CD14-positive monocyte (primary cell): ENCODE measurements around the gene AGAP1. TPM values are rescaled to one million over a fixed set of nuclear protein-coding genes. Genes with fewer than 3 reads are reported as not detected.

ENCODE experiments used
- DNase-seq, 3 donors: peaks; one replicate each; pipeline ENCODE4 v3.0.0-alpha.2; 2011 to 2022
- H2AFZ ChIP-seq: 2 replicates; pipeline ENCODE4 v1.6.0; 2012; ENCODE audit warnings: mild to moderate bottlenecking, low read depth, low read length, inconsistent platforms; ENCODE audit not compliant: insufficient read depth, poor library complexity, severe bottlenecking
- H3K27ac ChIP-seq, 2 donors: 1 replicate in 1 of 2; 2 replicates in 1 of 2; pipeline ENCODE4 v1.5.1; 2012 to 2013; ENCODE audit warnings: low read length in 2 of 2, control low read depth in 1 of 2, inconsistent platforms in 1 of 2, low read depth in 1 of 2, mild to moderate bottlenecking in 1 of 2
- H3K27me3 ChIP-seq, 2 donors: one replicate each; pipeline versions ENCODE4 v1.6.0 to v1.6.1; 2011 to 2013; ENCODE audit warnings: low read length in 2 of 2; ENCODE audit not compliant: control insufficient read depth in 2 of 2, insufficient read depth in 2 of 2
- H3K36me3 ChIP-seq, 2 donors: replicated peaks in 1 of 2; 1 replicate in 1 of 2; 2 replicates in 1 of 2; pipeline versions ENCODE4 v1.5.1 to v1.6.1; 2012 to 2013; ENCODE audit warnings: low read length in 2 of 2, control low read depth in 1 of 2, inconsistent platforms in 1 of 2, mild to moderate bottlenecking in 1 of 2; ENCODE audit not compliant: insufficient read depth in 2 of 2, control insufficient read depth in 1 of 2
- H3K4me1 ChIP-seq, 2 donors: 1 replicate in 1 of 2; 2 replicates in 1 of 2; pipeline versions ENCODE4 v1.5.1 to v1.6.1; 2012 to 2013; ENCODE audit warnings: low read length in 2 of 2, control low read depth in 1 of 2, inconsistent platforms in 1 of 2, mild to moderate bottlenecking in 1 of 2, moderate library complexity in 1 of 2; ENCODE audit not compliant: insufficient read depth in 2 of 2, control insufficient read depth in 1 of 2
- H3K4me2 ChIP-seq: replicated peaks from 2 replicates; pipeline ENCODE3; 2012; ENCODE audit warnings: low read length, moderate library complexity, mild to moderate bottlenecking; ENCODE audit not compliant: poor library complexity, severe bottlenecking; ENCODE audit errors: extremely low read depth
- H3K4me3 ChIP-seq, 3 experiments: fragments of 200-600 bp in 1 of 3; sonication (generic) in 1 of 3; replicated peaks in 1 of 3; 1 replicate in 2 of 3; 2 replicates in 1 of 3; pipeline ENCODE4 v1.5.1; 2011 to 2013; ENCODE audit warnings: low read length in 3 of 3, mild to moderate bottlenecking in 3 of 3, control low read depth in 2 of 3, low read depth in 2 of 3, inconsistent platforms in 1 of 3, moderate library complexity in 1 of 3
- H3K79me2 ChIP-seq: 2 replicates; pipeline ENCODE4 v1.6.0; 2012; ENCODE audit warnings: mild to moderate bottlenecking, control low read depth, inconsistent platforms, low read length, moderate library complexity; ENCODE audit not compliant: insufficient read depth
- H3K9ac ChIP-seq: 2 replicates; pipeline ENCODE4 v1.6.0; 2017; ENCODE audit warnings: low read length, mild to moderate bottlenecking; ENCODE audit not compliant: insufficient read depth, poor library complexity, severe bottlenecking
- H3K9me3 ChIP-seq, 2 donors: replicated peaks in 1 of 2; 1 replicate in 1 of 2; 2 replicates in 1 of 2; pipeline versions ENCODE4 v1.5.1 to v1.6.1; 2012 to 2013; ENCODE audit warnings: low read length in 2 of 2, control low read depth in 1 of 2; ENCODE audit not compliant: control insufficient read depth in 1 of 2, insufficient read depth in 1 of 2
- H4K20me1 ChIP-seq: 2 replicates; pipeline ENCODE4 v1.6.0; 2012; ENCODE audit warnings: mild to moderate bottlenecking, low read length, control low read depth, moderate library complexity; ENCODE audit not compliant: insufficient read depth
- H3K27ac Mint-ChIP-seq, 7 donors: one replicate each; pipeline ENCODE4 v1.8.0; 2020; ENCODE audit warnings: mild to moderate bottlenecking in 7 of 7, mixed read lengths in 7 of 7, moderate library complexity in 6 of 7, inconsistent platforms in 2 of 7
- H3K27me3 Mint-ChIP-seq, 3 donors: one replicate each; pipeline ENCODE4 v1.8.0; 2021 to 2022; ENCODE audit warnings: low read depth in 3 of 3, mild to moderate bottlenecking in 3 of 3, mixed read lengths in 3 of 3, moderate library complexity in 3 of 3, inconsistent platforms in 1 of 3
- H3K36me3 Mint-ChIP-seq, 2 donors: one replicate each; pipeline ENCODE4 v1.8.0; 2020; ENCODE audit warnings: mixed read lengths in 2 of 2, inconsistent platforms in 1 of 2, mild to moderate bottlenecking in 1 of 2
- H3K4me1 Mint-ChIP-seq: one replicate; pipeline ENCODE4 v1.8.0; 2020; ENCODE audit warnings: mild to moderate bottlenecking, mixed read lengths
- H3K4me3 Mint-ChIP-seq, 2 donors: one replicate each; pipeline ENCODE4 v1.8.0; 2020; ENCODE audit warnings: mild to moderate bottlenecking in 2 of 2, mixed read lengths in 2 of 2, moderate library complexity in 1 of 2
- H3K9me3 Mint-ChIP-seq, 7 donors: one replicate each; pipeline ENCODE4 v1.8.0; 2020 to 2022; ENCODE audit warnings: mixed read lengths in 7 of 7, mild to moderate bottlenecking in 6 of 7, moderate library complexity in 6 of 7, inconsistent platforms in 2 of 7
- WGBS: methylation state at CpG from one replicate; pipeline ENCODE4 v1.1.5; 2013; ENCODE audit warnings: missing lambda C conversion rate; ENCODE audit not compliant: insufficient coverage; 5-methylcytosine and 5-hydroxymethylcytosine counted together
- intact Hi-C, 2 donors: fragments of 100-400 bp; cut with micrococcal nuclease; formaldehyde crosslinking; loops; one replicate each; pipeline versions ENCODE4 v1.15.0 to v1.15.1; 2023
- polyA plus RNA-seq, 3 donors: library from polyadenylated mRNA; depleted of rRNA in 1 of 3; unstranded in 2 of 3; stranded (reverse) in 1 of 3; fragments of 300-500 nt in 2 of 3; fragments of >200 nt in 1 of 3; fragmentation: Illumina TruSeq in 2 of 3; gene quantifications; 1 replicate in 2 of 3; 2 replicates in 1 of 3; pipeline ENCODE4 v1.2.3, GENCODE V29; 2012 to 2021
- TF ChIP-seq, protein P1 (sequence below): fragments of 200-600 bp; IDR thresholded peaks from one replicate; pipeline ENCODE4 v1.8.0; 2022; ENCODE audit warnings: antibody characterized with exemption, mild to moderate bottlenecking

Gene AGAP1
- polyA plus RNA-seq, 3 donors, result 0.12 TPM; not detected in 2

DNA sequence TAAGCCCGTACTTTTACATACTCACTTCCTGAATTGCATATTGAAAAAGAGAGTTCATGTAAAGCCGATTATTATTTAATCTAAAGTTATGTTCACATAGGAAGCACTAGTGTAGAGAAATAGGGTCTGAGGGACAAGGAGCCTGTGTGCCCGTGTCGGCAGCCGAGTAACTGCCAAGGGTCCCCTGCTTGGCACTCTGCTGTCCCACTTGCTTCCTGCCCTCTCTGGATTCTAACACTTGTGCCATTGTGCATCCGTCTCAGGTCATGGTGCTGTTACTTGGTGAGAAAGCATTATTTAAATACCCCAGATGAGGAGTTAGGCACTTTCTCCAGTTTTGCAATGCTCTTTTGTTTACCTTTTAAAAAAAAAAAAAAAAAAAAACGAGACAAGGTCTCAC is 236.3 kb downstream of the AGAP1 start:
- no peaks in the 10 kb centered on the region for H4K20me1 ChIP-seq
- H3K27ac ChIP-seq, result no peak overlapping the region
- H3K4me3 ChIP-seq, result no peak overlapping the region
- no peak overlapping the region for H2AFZ ChIP-seq
- Mint-ChIP-seq H3K27ac (no peak overlapping the region), H3K4me3 (no peak overlapping the region), H3K36me3 (no peaks in the 10 kb centered on the region), H3K9me3 (no peaks in the 10 kb centered on the region), H3K4me1 (peaks cover 17% of the 10 kb centered on the region), H3K27me3 (peaks cover 1 to 9% (median 7%) of the 10 kb centered on the region in 3 donors)
- TF ChIP-seq, protein P1, sequence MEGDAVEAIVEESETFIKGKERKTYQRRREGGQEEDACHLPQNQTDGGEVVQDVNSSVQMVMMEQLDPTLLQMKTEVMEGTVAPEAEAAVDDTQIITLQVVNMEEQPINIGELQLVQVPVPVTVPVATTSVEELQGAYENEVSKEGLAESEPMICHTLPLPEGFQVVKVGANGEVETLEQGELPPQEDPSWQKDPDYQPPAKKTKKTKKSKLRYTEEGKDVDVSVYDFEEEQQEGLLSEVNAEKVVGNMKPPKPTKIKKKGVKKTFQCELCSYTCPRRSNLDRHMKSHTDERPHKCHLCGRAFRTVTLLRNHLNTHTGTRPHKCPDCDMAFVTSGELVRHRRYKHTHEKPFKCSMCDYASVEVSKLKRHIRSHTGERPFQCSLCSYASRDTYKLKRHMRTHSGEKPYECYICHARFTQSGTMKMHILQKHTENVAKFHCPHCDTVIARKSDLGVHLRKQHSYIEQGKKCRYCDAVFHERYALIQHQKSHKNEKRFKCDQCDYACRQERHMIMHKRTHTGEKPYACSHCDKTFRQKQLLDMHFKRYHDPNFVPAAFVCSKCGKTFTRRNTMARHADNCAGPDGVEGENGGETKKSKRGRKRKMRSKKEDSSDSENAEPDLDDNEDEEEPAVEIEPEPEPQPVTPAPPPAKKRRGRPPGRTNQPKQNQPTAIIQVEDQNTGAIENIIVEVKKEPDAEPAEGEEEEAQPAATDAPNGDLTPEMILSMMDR, result no peak
- 89% methylated on average over 3 of the region's 7 CpGs for WGBS
- H3K27me3 ChIP-seq, result peaks cover 0 to 2% of the 10 kb centered on the region in 2 donors
- no peaks in the 10 kb centered on the region for H3K36me3 ChIP-seq
- intact Hi-C loops, result no loop called here
- no peaks in the 10 kb centered on the region for H3K9me3 ChIP-seq
- no peaks in the 10 kb centered on the region for H3K79me2 ChIP-seq
- DNase-seq, result no peak
- H3K4me1 ChIP-seq, result peaks cover 4% of the 10 kb centered on the region in 2 donors
- no peak overlapping the region for H3K9ac ChIP-seq
- H3K4me2 ChIP-seq, result no peak overlapping the region

DNA sequence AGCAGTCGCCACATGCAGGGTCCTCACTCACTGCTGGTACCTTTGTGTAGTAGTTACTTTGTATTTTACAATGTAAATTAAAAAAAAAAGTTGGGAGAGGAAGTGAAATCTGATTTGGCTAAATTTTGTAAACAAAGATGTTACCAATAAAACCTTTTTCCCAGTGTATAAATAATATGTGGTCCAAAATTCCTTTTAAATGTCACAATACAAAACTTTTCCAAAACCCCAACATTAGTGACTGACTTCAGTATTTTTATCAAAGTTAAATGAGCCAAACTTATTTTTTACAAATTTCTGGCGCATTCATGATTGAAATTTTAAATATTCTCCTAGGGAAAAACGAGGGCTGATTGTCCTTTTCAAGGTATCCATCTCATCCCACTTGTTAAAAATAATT is 239.9 kb downstream of the AGAP1 start:
- Histone ChIP-seq H3K79me2 (no peaks in the 10 kb centered on the region), H4K20me1 (no peaks in the 10 kb centered on the region), H3K36me3 (no peaks in the 10 kb centered on the region), H3K9ac (no peak overlapping the region), H3K4me2 (no peak overlapping the region), H3K9me3 (no peaks in the 10 kb centered on the region), H2AFZ (no peak overlapping the region), H3K27ac (no peak overlapping the region), H3K4me3 (no peak overlapping the region), H3K4me1 (peaks cover 4% of the 10 kb centered on the region in 2 donors), H3K27me3 (peaks cover 0 to 2% of the 10 kb centered on the region in 2 donors)
- intact Hi-C loops, result no loop called here
- Mint-ChIP-seq H3K9me3 (no peaks in the 10 kb centered on the region), H3K4me1 (peaks cover 7% of the 10 kb centered on the region), H3K27me3 (peaks cover 4 to 8% (median 6%) of the 10 kb centered on the region in 3 donors), H3K4me3 (peak overlapping the region in 1 of 2 donors; percentile 21), H3K27ac (no peak overlapping the region), H3K36me3 (no peaks in the 10 kb centered on the region)
- TF ChIP-seq, protein P1, result no peak
- WGBS, result no CpG with 5 or more reads among the region's 3 CpGs
- no peak for DNase-seq
